Ovary (tissue), 9 donors: ENCODE results near the gene ZNF587B. TPM values are rescaled to one million over a fixed set of nuclear protein-coding genes. Genes with fewer than 3 reads are reported as not detected.
A peak's percentile ranks its signal among the peaks of the same experiment; 100 is the strongest.
"Not testable (repeated sequence)": the region's sequence is repeated elsewhere in the genome, so short reads cannot be mapped to it uniquely, and the experiment has no call there.

Source experiments
- DNase-seq, 5 donors: peaks; one replicate each; pipeline ENCODE4 v3.0.0-alpha.2; 2019 to 2020
- H3K27ac ChIP-seq, 2 donors: fragments of 200-600 bp; one replicate each; pipeline versions ENCODE4 v1.5.1 to v1.8.0; 2019 to 2022
- H3K27me3 ChIP-seq: fragments of 200-600 bp; one replicate; pipeline ENCODE4 v1.8.0; 2022
- H3K36me3 ChIP-seq: fragments of 200-600 bp; sonication (generic); one replicate; pipeline ENCODE4 v1.5.1; 2019
- H3K4me1 ChIP-seq: one replicate; pipeline ENCODE4 v1.8.1; 2013; ENCODE audit warnings: mild to moderate bottlenecking, moderate library complexity; ENCODE audit not compliant: insufficient read depth
- H3K4me3 ChIP-seq: fragments of 200-600 bp; sonication (generic); one replicate; pipeline ENCODE4 v1.5.1; 2017
- H3K9me3 ChIP-seq, 2 donors: fragments of 200-600 bp in 1 of 2; sonication (generic) in 1 of 2; one replicate each; pipeline versions ENCODE4 v1.5.1 to v1.8.1; 2013 to 2019; ENCODE audit warnings: mild to moderate bottlenecking in 1 of 2, moderate library complexity in 1 of 2
- EP300 ChIP-seq: sonication (generic); formaldehyde crosslinking; IDR thresholded peaks from one replicate; pipeline ENCODE4 v1.6.1; 2017; ENCODE audit warnings: antibody characterized with exemption
- POLR2A ChIP-seq: fragments of 450-650 bp; IDR thresholded peaks from one replicate; pipeline ENCODE4 v1.6.1; 2017; ENCODE audit warnings: antibody characterized with exemption, mild to moderate bottlenecking, moderate library complexity
- WGBS, 3 donors: extraction: QIAGEN DNeasy Blood & Tissue Kit in 1 of 3; methylation state at CpG; one replicate each; pipeline versions ENCODE4 v1.1.5 to v1.1.7; 2013 to 2017; 5-methylcytosine and 5-hydroxymethylcytosine counted together
- intact Hi-C, 4 donors: fragments of 100-400 bp; cut with DNase I; formaldehyde crosslinking; loops; one replicate each; pipeline versions ENCODE4 v1.11.0 to v1.15.1; 2022 to 2023
- polyA plus RNA-seq, 2 donors: library from polyadenylated mRNA; stranded (reverse); fragments of 200-250 nt in 1 of 2; fragments of 350-450 nt in 1 of 2; fragmentation: Illumina TruSeq in 1 of 2; extraction: RNeasy Lipid Tissue Mini Kit (QIAGEN cat#74804) in 1 of 2; gene quantifications; one replicate each; pipeline ENCODE4 v1.2.3, GENCODE V29; 2013 to 2014
- total RNA-seq, 7 donors: library from RNA; depleted of rRNA in 2 of 7; stranded (reverse); fragments of >200 nt in 2 of 7; fragmentation: NEBNext Ultra II Directional in 3 of 7; extraction: Animal tissue kit (Norgen Biotek cat#: 25700) in 3 of 7; gene quantifications; one replicate each; pipeline versions ENCODE4 v1.1.0 to v1.2.4, GENCODE V29; 2016 to 2023
- TF ChIP-seq, protein P1 (sequence below), 3 donors: fragments of 450-650 bp in 2 of 3; fragments of 200-600 bp in 1 of 3; IDR thresholded peaks; one replicate each; pipeline versions ENCODE4 v1.5.1 to v1.8.0; 2016 to 2022; ENCODE audit warnings: antibody characterized with exemption in 3 of 3, mild to moderate bottlenecking in 1 of 3
- donor health status: DM: no; HTN: no; CAD: no; lungs with moderate emphysema.
- donor health status: DM: no; HTN: no; CAD: no.
- donor health status: Bipolar disorder and iron deficiency.
- donor health status: DM: yes; HTN: yes; CAD: no.
- donor health status: DM: no; HTN: no; CAD: no.
- donor health status: DM: yes; HTN: yes; CAD: no.

The ZNF587B gene
- total and polyA plus RNA-seq, 9 donors = 4.0 to 19.4 (median 10.5) TPM

- H3K27me3 ChIP-seq = no peaks in the 10 kb centered on the region
- H3K36me3 ChIP-seq = no peaks in the 10 kb centered on the region
- no peak overlapping the region for H3K27ac ChIP-seq
- 97 to 98% (median 98%) methylated on average over 4 of the region's 4 CpGs for WGBS, 3 donors
- no peak overlapping the region for H3K4me3 ChIP-seq
- peaks cover 4 to 42% of the 10 kb centered on the region in 2 donors for H3K9me3 ChIP-seq
- intact Hi-C loops = no loop called here
- DNase-seq = no peak
- no peak for TF ChIP-seq EP300
- TF ChIP-seq, protein P1, sequence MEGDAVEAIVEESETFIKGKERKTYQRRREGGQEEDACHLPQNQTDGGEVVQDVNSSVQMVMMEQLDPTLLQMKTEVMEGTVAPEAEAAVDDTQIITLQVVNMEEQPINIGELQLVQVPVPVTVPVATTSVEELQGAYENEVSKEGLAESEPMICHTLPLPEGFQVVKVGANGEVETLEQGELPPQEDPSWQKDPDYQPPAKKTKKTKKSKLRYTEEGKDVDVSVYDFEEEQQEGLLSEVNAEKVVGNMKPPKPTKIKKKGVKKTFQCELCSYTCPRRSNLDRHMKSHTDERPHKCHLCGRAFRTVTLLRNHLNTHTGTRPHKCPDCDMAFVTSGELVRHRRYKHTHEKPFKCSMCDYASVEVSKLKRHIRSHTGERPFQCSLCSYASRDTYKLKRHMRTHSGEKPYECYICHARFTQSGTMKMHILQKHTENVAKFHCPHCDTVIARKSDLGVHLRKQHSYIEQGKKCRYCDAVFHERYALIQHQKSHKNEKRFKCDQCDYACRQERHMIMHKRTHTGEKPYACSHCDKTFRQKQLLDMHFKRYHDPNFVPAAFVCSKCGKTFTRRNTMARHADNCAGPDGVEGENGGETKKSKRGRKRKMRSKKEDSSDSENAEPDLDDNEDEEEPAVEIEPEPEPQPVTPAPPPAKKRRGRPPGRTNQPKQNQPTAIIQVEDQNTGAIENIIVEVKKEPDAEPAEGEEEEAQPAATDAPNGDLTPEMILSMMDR (IDR thresholded peaks at IDR 0.05) = no peak
- no peaks in the 10 kb centered on the region for H3K4me1 ChIP-seq
Observed at GRCh38 chr19:57789288-57789687, 40.8 kb upstream of the ZNF587B start.

GRCh38 chr19:57796580-57796979 lies 33.5 kb upstream of the ZNF587B start:
- intact Hi-C loops, DNase-seq, H3K27ac ChIP-seq, H3K4me3 ChIP-seq, H3K36me3 ChIP-seq, H3K27me3 ChIP-seq, H3K4me1 ChIP-seq: not testable (repeated sequence)
- peaks cover 0 to 12% of the 10 kb centered on the region in 2 donors for H3K9me3 ChIP-seq
- WGBS, 3 donors = 89 to 100% (median 95%) methylated on average over 1 of the region's 1 CpG

DNA sequence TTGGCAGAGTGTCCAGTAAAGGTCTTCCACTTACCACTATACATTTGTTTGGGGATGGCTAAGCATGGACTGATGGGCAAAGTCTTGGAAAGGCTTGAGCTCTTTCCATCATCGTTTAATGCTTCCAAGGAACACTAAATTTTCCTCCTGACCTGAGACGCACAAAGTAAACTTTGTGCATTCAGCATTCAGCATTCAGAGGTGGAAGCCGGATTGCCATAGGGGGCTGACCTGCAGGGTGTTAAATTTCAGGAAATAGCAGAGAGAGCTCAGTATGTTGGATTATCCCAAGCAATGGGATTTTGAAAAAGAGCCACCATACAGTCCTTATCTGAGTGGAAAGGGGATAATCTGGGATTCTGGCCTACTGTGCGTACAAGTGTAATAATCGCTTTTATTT lies 29.4 kb upstream of the ZNF587B start:
- peaks cover 0 to 4% of the 10 kb centered on the region in 2 donors for H3K9me3 ChIP-seq
- H3K27ac ChIP-seq = no peak overlapping the region
- 80 to 83% (median 80%) methylated on average over 5 of the region's 5 CpGs for WGBS, 3 donors
- TF ChIP-seq EP300 (no peak), POLR2A (no peak)
- TF ChIP-seq, protein P1 (IDR thresholded peaks at IDR 0.05) = no peak
- no peaks in the 10 kb centered on the region for H3K36me3 ChIP-seq
- intact Hi-C loops = no loop called here
- H3K4me1 ChIP-seq = peaks cover 3% of the 10 kb centered on the region
- H3K4me3 ChIP-seq = no peak overlapping the region
- no peak for DNase-seq
- no peaks in the 10 kb centered on the region for H3K27me3 ChIP-seq

GRCh38 chr19:57802269-57802668 lies 27.8 kb upstream of the ZNF587B start:
- WGBS, 3 donors = 91 to 95% (median 93%) methylated on average over 4 of the region's 4 CpGs
- Histone ChIP-seq H3K9me3 (no peaks in the 10 kb centered on the region), H3K4me3 (no peak overlapping the region), H3K4me1 (peaks cover 3% of the 10 kb centered on the region), H3K36me3 (no peaks in the 10 kb centered on the region), H3K27ac (no peak overlapping the region), H3K27me3 (no peaks in the 10 kb centered on the region)
- no peak for DNase-seq
- TF ChIP-seq, protein P1 (IDR thresholded peaks at IDR 0.05) = no peak
- TF ChIP-seq POLR2A = no peak
- TF ChIP-seq EP300 = no peak
- intact Hi-C loops = no loop called here

DNA sequence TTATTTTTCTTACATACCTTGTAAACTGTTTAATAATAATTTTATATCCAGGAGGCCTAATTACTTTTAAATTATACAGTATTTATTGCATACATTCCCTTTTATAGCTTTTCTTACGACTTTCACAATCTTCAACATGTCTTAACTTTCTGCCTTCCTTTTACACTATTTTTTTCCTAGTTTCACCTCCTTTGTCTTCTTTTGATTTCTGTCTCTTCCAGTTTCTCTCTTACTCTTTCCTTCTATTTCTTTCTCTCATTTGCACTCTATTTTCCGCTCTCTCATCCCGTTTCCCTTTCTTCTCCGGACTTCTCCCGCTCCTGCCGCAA lies 26.9 kb upstream of the ZNF587B start:
- 2 to 6% (median 5%) methylated on average over 6 of the region's 6 CpGs for WGBS, 3 donors

More for the DNA sequence above, 26.9 kb upstream of the ZNF587B start:
- H3K4me3 ChIP-seq = peak overlapping the region; percentile 53
- H3K4me1 ChIP-seq = peaks cover 3% of the 10 kb centered on the region
- no peaks in the 10 kb centered on the region for H3K9me3 ChIP-seq
- DNase-seq = no peak
- intact Hi-C loops = no loop called here
- no peak for TF ChIP-seq EP300
- TF ChIP-seq, protein P1 (IDR thresholded peaks at IDR 0.05) = no peak
- no peak for TF ChIP-seq POLR2A
- H3K27ac ChIP-seq = peak overlapping the region in 1 of 2 donors; percentile 19
- no peaks in the 10 kb centered on the region for H3K27me3 ChIP-seq
- H3K36me3 ChIP-seq = no peaks in the 10 kb centered on the region
